ENCODE measurements around the gene SREK1IP1. TPM values are rescaled to one million over a fixed set of nuclear protein-coding genes. Genes with fewer than 3 reads are reported as not detected.
A peak's percentile ranks its signal among the peaks of the same experiment; 100 is the strongest.

SREK1IP1 gene
- total RNA-seq, 1 experiment from 2014 or later: 25.5 TPM

DNA sequence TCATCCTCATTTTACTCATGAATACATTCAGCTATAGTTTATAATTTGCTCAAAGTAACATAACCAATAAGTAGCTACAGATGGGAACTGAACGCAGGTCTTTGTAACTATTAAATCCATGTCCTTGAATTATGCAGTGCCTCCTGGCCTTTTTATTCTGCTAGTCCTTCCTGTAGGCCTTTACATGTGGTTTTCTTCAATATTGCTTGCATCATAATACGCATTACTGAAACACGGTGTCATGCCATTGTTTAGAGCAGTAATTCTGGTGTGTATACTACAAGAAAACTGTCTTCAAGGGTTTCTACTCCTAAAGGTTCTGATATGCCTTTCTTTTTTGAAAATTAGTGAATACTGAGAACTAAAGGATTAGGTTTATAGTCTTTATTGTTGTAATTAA is 21.0 kb upstream of the SREK1IP1 start:
- DNase-seq (ENCODE audit: low read depth, low spot score): no peak
- TF ChIP-seq TCF7L2 (IDR thresholded peaks at IDR 0.05; ENCODE audit: borderline replicate concordance, extremely low read depth, insufficient read depth, insufficient read length): peak; percentile 38
- no peak for TF ChIP-seq SRF (IDR thresholded peaks at IDR 0.05; ENCODE audit: low read depth)
- TF ChIP-seq JUND (IDR thresholded peaks at IDR 0.05): no peak
- no peak for TF ChIP-seq ELF1 (IDR thresholded peaks at IDR 0.05; ENCODE audit: borderline replicate concordance, low read depth)
- no peak for TF ChIP-seq ZFX (IDR thresholded peaks at IDR 0.05)
- H3K4me2 ChIP-seq (ENCODE audit: low read length): no peak overlapping the region
- H3K9ac ChIP-seq (ENCODE audit: low read length): no peak overlapping the region
- no peak overlapping the region for H3K27ac ChIP-seq (ENCODE audit: low read depth, low read length)
- H3K4me1 ChIP-seq (ENCODE audit: control insufficient read depth in 1 of 2, insufficient read depth in 2 of 2, low read length in 2 of 2): 0 out of 4 replicates have a peak, but pooled peaks cover 0 to 2% of the 10 kb centered on the region in 2 experiments
- no peaks in the 10 kb centered on the region for H4K20me1 ChIP-seq (ENCODE audit: insufficient read depth)
- ATAC-seq: no peak
- intact Hi-C loops (cut with micrococcal nuclease): loop anchor here (10.0 kb wide), 1 partner anchor 645 kb away; no protein-coding TSS in a partner anchor
- POLR2A ChIA-PET: no interaction called here
- no peak overlapping the region for H3K4me3 ChIP-seq (replicated peaks in 1 of 2; ENCODE audit: low read depth in 1 of 2, low read length in 2 of 2)
- RAD21 ChIA-PET (ENCODE audit: low non-redundant PET in 1 of 2, low total read pairs in 2 of 2, uncharacterized antibody in 2 of 2, unreplicated experiment in 2 of 2): no interaction called here
- no peaks in the 10 kb centered on the region for H3K9me3 ChIP-seq (ENCODE audit: control insufficient read depth in 1 of 2, insufficient read depth in 1 of 2, low read depth in 1 of 2, low read length in 2 of 2)
- no peak overlapping the region for H2AFZ ChIP-seq (ENCODE audit: low read depth, low read length, poor library complexity, severe bottlenecking)
- H3K9me2 ChIP-seq (ENCODE audit: insufficient read depth): no peaks in the 10 kb centered on the region
- no peaks in the 10 kb centered on the region for H3K36me3 ChIP-seq (ENCODE audit: control insufficient read depth in 1 of 2, insufficient read depth in 2 of 2, low read length in 2 of 2)
- no TSS peak for BruUV-seq (replicated peaks)
- no peaks in the 10 kb centered on the region for H3K27me3 ChIP-seq (ENCODE audit: insufficient read depth, low read length)
- H3K79me2 ChIP-seq (ENCODE audit: insufficient read depth, low read length): no peaks in the 10 kb centered on the region
- CTCF ChIA-PET: no interaction called here

DNA sequence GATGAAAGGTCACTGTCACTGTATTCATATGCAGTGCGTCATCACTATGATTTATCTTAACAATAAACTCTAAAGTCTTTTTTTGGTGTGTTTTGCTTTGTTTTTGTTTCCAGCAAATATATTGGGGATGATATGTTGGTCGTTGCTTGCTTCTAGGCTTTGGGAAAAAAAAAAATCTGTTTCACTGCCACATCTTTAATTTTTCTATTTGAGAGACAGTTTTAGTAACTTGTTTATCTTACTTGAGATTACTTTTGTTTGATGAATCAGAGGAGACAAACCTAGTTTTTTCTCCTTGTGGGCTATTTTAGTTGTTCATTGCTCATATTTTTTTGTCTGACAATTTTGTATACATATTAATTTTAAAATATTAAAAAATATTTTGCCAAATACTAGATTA is 19.7 kb upstream of the SREK1IP1 start:
- intact Hi-C loops (cut with micrococcal nuclease): loop anchor here (10.0 kb wide), 1 partner anchor 643 kb away; no protein-coding TSS in a partner anchor
- no peak overlapping the region for H2AFZ ChIP-seq (ENCODE audit: low read depth, low read length, poor library complexity, severe bottlenecking)
- H3K36me3 ChIP-seq (ENCODE audit: control insufficient read depth in 1 of 2, insufficient read depth in 2 of 2, low read length in 2 of 2): no peaks in the 10 kb centered on the region
- H3K79me2 ChIP-seq (ENCODE audit: insufficient read depth, low read length): no peaks in the 10 kb centered on the region
- ChIA-PET RAD21 (ENCODE audit: low non-redundant PET in 1 of 2, low total read pairs in 2 of 2, uncharacterized antibody in 2 of 2, unreplicated experiment in 2 of 2) (no interaction called here), POLR2A (no interaction called here), CTCF (no interaction called here)
- TF ChIP-seq, protein P1, sequence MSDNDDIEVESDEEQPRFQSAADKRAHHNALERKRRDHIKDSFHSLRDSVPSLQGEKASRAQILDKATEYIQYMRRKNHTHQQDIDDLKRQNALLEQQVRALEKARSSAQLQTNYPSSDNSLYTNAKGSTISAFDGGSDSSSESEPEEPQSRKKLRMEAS (IDR thresholded peaks at IDR 0.05): no peak
- TF ChIP-seq POLR2A (IDR thresholded peaks at IDR 0.05; ENCODE audit: borderline replicate concordance, extremely low read depth, insufficient read depth, insufficient read length): no peak
- no peak for TF ChIP-seq FOSL1 (IDR thresholded peaks at IDR 0.05; ENCODE audit: low read depth)
- no peak for TF ChIP-seq YY1 (IDR thresholded peaks at IDR 0.05; ENCODE audit: extremely low read depth, insufficient replicate concordance, low read depth, low read length)
- TF ChIP-seq RAD21 (IDR thresholded peaks at IDR 0.05; ENCODE audit: low read depth): no peak
- TF ChIP-seq CEBPB (IDR thresholded peaks at IDR 0.05; ENCODE audit: low read depth): no peak
- no peaks in the 10 kb centered on the region for H4K20me1 ChIP-seq (ENCODE audit: insufficient read depth)
- no peak overlapping the region for H3K4me3 ChIP-seq (replicated peaks in 1 of 2; ENCODE audit: low read depth in 1 of 2, low read length in 2 of 2)
- H3K9me3 ChIP-seq (ENCODE audit: control insufficient read depth in 1 of 2, insufficient read depth in 1 of 2, low read depth in 1 of 2, low read length in 2 of 2): no peaks in the 10 kb centered on the region
- no peak overlapping the region for H3K27ac ChIP-seq (ENCODE audit: low read depth, low read length)
- 0 out of 4 replicates have a peak, but pooled peaks cover 0 to 2% of the 10 kb centered on the region in 2 experiments for H3K4me1 ChIP-seq (ENCODE audit: control insufficient read depth in 1 of 2, insufficient read depth in 2 of 2, low read length in 2 of 2)
- no peaks in the 10 kb centered on the region for H3K27me3 ChIP-seq (ENCODE audit: insufficient read depth, low read length)
- H3K4me2 ChIP-seq (ENCODE audit: low read length): no peak overlapping the region
- H3K9me2 ChIP-seq (ENCODE audit: insufficient read depth): no peaks in the 10 kb centered on the region
- no TSS peak for BruUV-seq (replicated peaks)
- DNase-seq (ENCODE audit: low read depth, low spot score) (no peak), ATAC-seq (no peak)
- H3K9ac ChIP-seq (ENCODE audit: low read length): no peak overlapping the region
